ENCODE results near the gene OCRL. TPM values are rescaled to one million over a fixed set of nuclear protein-coding genes. Genes with fewer than 3 reads are reported as not detected.
"Not testable (repeated sequence)": the region's sequence is repeated elsewhere in the genome, so short reads cannot be mapped to it uniquely, and the experiment has no call there.

Gene OCRL
- polyA plus RNA-seq, 1 donor: 23.6 TPM

DNA sequence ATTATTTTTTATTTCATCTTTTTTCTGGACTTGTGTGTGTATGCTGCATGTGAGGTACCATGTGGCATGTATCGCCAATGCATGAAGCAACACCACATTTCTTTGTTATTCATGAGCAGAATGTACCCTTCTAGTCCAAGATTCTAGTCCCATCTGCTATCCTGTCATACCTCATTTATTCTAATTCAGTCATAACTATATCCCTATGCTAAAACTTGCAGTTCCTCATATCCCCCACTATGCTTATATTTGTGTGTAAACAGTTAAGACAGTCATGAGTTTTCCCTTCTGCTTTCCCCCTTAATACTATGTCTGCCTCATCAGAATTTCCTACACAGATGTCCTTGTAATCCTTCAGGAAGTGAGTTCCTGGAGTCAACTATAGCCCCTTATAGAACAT, 19.7 kb downstream of the OCRL start:
- H3K36me3 ChIP-seq (ENCODE audit: control insufficient read depth, insufficient read depth, low read length): peaks cover 27% of the 10 kb centered on the region
- no peak overlapping the region for H3K4me3 ChIP-seq (ENCODE audit: low read length)
- H3K9me3 ChIP-seq (ENCODE audit: control insufficient read depth, low read depth, low read length): no peaks in the 10 kb centered on the region
- H3K27ac ChIP-seq (ENCODE audit: low read length): no peak overlapping the region
- WGBS (ENCODE audit: insufficient coverage, low lambda C conversion rate): no CpG with 5 or more reads among the region's 1 CpG
- no peaks in the 10 kb centered on the region for H3K4me1 ChIP-seq (ENCODE audit: control insufficient read depth, insufficient read depth, low read length)
- no peaks in the 10 kb centered on the region for H3K27me3 ChIP-seq (ENCODE audit: control insufficient read depth, insufficient read depth, low read length)
- no peak for DNase-seq

DNA sequence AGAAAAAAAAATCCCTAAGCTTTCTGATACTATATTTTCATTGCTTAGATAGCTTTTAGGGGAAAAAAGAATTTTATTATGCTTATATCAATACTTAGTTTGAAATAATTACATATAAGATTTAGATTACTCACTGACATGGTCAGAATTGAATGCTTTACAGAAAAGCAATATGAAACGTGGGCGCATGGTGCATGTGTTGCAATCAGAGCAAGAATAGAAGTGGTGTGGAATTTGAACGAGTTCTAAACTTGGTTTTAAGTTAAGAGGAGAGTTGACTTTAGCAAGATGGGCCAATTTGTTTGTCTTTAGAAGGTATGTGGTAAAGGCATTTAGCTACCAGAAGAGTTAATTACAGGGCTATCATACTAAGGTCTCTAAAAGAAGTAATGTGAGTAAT, 21.4 kb downstream of the OCRL start:
- H3K36me3 ChIP-seq (ENCODE audit: control insufficient read depth, insufficient read depth, low read length): peaks cover 27% of the 10 kb centered on the region
- no peaks in the 10 kb centered on the region for H3K9me3 ChIP-seq (ENCODE audit: control insufficient read depth, low read depth, low read length)
- DNase-seq: no peak
- no peak overlapping the region for H3K4me3 ChIP-seq (ENCODE audit: low read length)
- H3K27me3 ChIP-seq (ENCODE audit: control insufficient read depth, insufficient read depth, low read length): no peaks in the 10 kb centered on the region
- H3K4me1 ChIP-seq (ENCODE audit: control insufficient read depth, insufficient read depth, low read length): no peaks in the 10 kb centered on the region
- no CpG with 5 or more reads among the region's 3 CpGs for WGBS (ENCODE audit: insufficient coverage, low lambda C conversion rate)
- H3K27ac ChIP-seq (ENCODE audit: low read length): no peak overlapping the region

DNA sequence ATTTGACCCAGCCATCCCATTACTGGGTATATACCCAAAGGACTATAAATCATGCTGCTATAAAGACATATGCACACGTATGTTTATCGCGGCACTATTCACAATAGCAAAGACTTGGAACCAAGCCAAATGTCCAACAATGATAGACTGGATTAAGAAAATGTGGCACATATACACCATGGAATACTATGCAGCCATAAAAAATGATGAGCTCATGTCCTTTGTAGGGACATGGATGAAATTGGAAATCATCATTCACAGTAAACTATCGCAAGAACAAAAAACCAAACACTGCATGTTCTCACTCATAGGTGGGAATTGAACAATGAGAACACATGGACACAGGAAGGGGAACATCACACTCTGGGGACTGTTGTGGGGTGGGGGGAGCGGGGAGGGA, 24.3 kb downstream of the OCRL start:
- H3K27me3 ChIP-seq (ENCODE audit: control insufficient read depth, insufficient read depth, low read length); H3K4me3 ChIP-seq (ENCODE audit: low read length); H3K27ac ChIP-seq (ENCODE audit: low read length); DNase-seq; H3K4me1 ChIP-seq (ENCODE audit: control insufficient read depth, insufficient read depth, low read length); H3K9me3 ChIP-seq (ENCODE audit: control insufficient read depth, low read depth, low read length): not testable (repeated sequence)
- H3K36me3 ChIP-seq (ENCODE audit: control insufficient read depth, insufficient read depth, low read length): peaks cover 26% of the 10 kb centered on the region
- WGBS (ENCODE audit: insufficient coverage, low lambda C conversion rate): no CpG with 5 or more reads among the region's 5 CpGs

DNA sequence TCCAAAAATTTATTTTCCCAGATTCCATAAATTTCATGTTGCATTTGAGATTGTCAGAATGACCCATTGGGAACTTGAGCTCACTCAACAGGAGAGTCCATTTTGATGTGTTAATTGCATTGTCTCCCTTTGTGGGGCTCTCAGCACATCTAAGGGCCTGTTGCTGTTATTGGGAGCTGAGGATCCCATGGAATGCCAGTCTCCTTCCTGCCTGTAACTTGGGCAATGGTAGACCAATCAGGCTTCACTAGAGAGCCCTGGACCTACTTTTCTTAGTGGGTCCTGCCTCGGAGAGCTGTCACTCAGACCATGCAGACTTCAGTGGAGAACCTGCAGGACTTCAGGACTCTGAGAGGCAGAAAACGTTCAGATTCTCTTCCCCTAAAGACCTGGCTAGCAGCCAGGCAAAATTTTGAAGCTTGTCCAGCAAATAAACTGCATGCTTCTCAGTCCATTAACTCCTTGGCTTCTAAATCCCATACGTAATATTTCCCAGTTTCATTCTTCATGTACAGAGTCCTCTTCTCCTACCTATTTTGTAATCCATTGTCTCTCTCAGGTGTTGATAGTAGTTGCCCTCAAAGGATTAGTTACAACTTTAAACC, 25.1 kb downstream of the OCRL start:
- no peak overlapping the region for H3K27ac ChIP-seq (ENCODE audit: low read length)
- WGBS (ENCODE audit: insufficient coverage, low lambda C conversion rate): 40% methylated on average over 1 of the region's 3 CpGs
- no peaks in the 10 kb centered on the region for H3K9me3 ChIP-seq (ENCODE audit: control insufficient read depth, low read depth, low read length)
- peak in 1 of 2 donors; percentile 9 for DNase-seq
- H3K4me1 ChIP-seq (ENCODE audit: control insufficient read depth, insufficient read depth, low read length): no peaks in the 10 kb centered on the region
- peaks cover 27% of the 10 kb centered on the region for H3K36me3 ChIP-seq (ENCODE audit: control insufficient read depth, insufficient read depth, low read length)
- H3K4me3 ChIP-seq (ENCODE audit: low read length): no peak overlapping the region
- H3K27me3 ChIP-seq (ENCODE audit: control insufficient read depth, insufficient read depth, low read length): no peaks in the 10 kb centered on the region

- Histone ChIP-seq H3K36me3 (ENCODE audit: control insufficient read depth, insufficient read depth, low read length) (peaks cover 31% of the 10 kb centered on the region), H3K27ac (ENCODE audit: low read length) (no peak overlapping the region), H3K9me3 (ENCODE audit: control insufficient read depth, low read depth, low read length) (no peaks in the 10 kb centered on the region), H3K27me3 (ENCODE audit: control insufficient read depth, insufficient read depth, low read length) (no peaks in the 10 kb centered on the region), H3K4me3 (ENCODE audit: low read length) (no peak overlapping the region), H3K4me1 (ENCODE audit: control insufficient read depth, insufficient read depth, low read length) (no peaks in the 10 kb centered on the region)
- WGBS (ENCODE audit: insufficient coverage, low lambda C conversion rate): no CpG with 5 or more reads among the region's 1 CpG
- peak in 1 of 2 donors; percentile 2 for DNase-seq
These were observed 26.0 kb downstream of the OCRL start for GRCh38 chrX:129566073-129566472.

- Histone ChIP-seq H3K9me3 (ENCODE audit: control insufficient read depth, low read depth, low read length) (no peaks in the 10 kb centered on the region), H3K27ac (ENCODE audit: low read length) (no peak overlapping the region), H3K4me1 (ENCODE audit: control insufficient read depth, insufficient read depth, low read length) (no peaks in the 10 kb centered on the region), H3K4me3 (ENCODE audit: low read length) (no peak overlapping the region), H3K27me3 (ENCODE audit: control insufficient read depth, insufficient read depth, low read length) (no peaks in the 10 kb centered on the region), H3K36me3 (ENCODE audit: control insufficient read depth, insufficient read depth, low read length) (peaks cover 24% of the 10 kb centered on the region)
- WGBS (ENCODE audit: insufficient coverage, low lambda C conversion rate): no CpG with 5 or more reads among the region's 3 CpGs
- no peak for DNase-seq
These were observed 28.3 kb downstream of the OCRL start for GRCh38 chrX:129568349-129568748.

GRCh38 chrX:129572422-129572821, 32.4 kb downstream of the OCRL start:
- H3K9me3 ChIP-seq (ENCODE audit: control insufficient read depth, low read depth, low read length): no peaks in the 10 kb centered on the region
- H3K4me3 ChIP-seq (ENCODE audit: low read length): no peak overlapping the region
- H3K36me3 ChIP-seq (ENCODE audit: control insufficient read depth, insufficient read depth, low read length): peaks cover 40% of the 10 kb centered on the region
- H3K27ac ChIP-seq (ENCODE audit: low read length): no peak overlapping the region
- no peaks in the 10 kb centered on the region for H3K27me3 ChIP-seq (ENCODE audit: control insufficient read depth, insufficient read depth, low read length)
- no peaks in the 10 kb centered on the region for H3K4me1 ChIP-seq (ENCODE audit: control insufficient read depth, insufficient read depth, low read length)
- DNase-seq: no peak
- WGBS (ENCODE audit: insufficient coverage, low lambda C conversion rate): no CpG with 5 or more reads among the region's 2 CpGs

DNA sequence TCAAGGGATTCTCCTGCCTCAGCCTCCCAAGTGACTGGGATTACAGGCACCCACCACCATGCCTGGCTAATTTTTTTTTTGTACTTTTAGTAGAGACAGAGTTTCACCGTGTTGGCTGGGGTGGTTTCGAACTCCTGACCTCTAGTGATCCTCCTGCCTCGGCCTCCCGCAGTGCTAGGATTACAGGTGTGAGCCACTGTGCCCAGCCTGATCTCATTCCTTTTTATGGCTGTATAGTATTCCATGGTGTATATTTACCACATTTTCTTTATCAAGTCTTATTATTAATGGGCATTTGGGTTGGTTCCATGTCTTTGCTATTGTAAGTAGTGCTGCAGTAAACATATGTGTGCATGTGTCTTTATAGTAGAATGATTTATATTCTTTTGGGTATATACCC, 33.6 kb downstream of the OCRL start:
- H3K4me3 ChIP-seq (ENCODE audit: low read length); H3K27ac ChIP-seq (ENCODE audit: low read length); H3K9me3 ChIP-seq (ENCODE audit: control insufficient read depth, low read depth, low read length); DNase-seq; H3K27me3 ChIP-seq (ENCODE audit: control insufficient read depth, insufficient read depth, low read length); H3K4me1 ChIP-seq (ENCODE audit: control insufficient read depth, insufficient read depth, low read length): not testable (repeated sequence)
- WGBS (ENCODE audit: insufficient coverage, low lambda C conversion rate): no CpG with 5 or more reads among the region's 4 CpGs
- peaks cover 34% of the 10 kb centered on the region for H3K36me3 ChIP-seq (ENCODE audit: control insufficient read depth, insufficient read depth, low read length)

DNA sequence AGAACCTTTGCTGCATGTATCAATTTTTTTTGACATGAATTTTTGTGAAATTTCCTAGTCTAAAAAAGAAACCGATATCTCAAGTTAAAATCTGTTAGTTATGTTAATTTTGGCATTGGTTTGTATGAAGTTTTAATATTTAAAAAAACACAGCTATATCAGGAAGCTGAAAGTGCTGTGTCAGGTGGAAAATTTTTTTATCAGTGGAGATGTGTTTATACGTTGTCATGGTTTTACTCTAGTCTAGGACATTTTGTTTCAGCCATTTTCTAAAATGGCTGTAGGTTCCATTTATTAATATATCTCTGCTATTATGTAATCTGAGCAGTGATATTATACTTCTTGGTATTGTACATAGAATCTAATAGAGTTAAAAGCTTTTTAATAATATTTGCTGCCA, 34.2 kb downstream of the OCRL start:
- H3K4me3 ChIP-seq (ENCODE audit: low read length): no peak overlapping the region
- H3K9me3 ChIP-seq (ENCODE audit: control insufficient read depth, low read depth, low read length): no peaks in the 10 kb centered on the region
- no peaks in the 10 kb centered on the region for H3K27me3 ChIP-seq (ENCODE audit: control insufficient read depth, insufficient read depth, low read length)
- no peak overlapping the region for H3K27ac ChIP-seq (ENCODE audit: low read length)
- peaks cover 34% of the 10 kb centered on the region for H3K36me3 ChIP-seq (ENCODE audit: control insufficient read depth, insufficient read depth, low read length)
- DNase-seq: no peak
- no peaks in the 10 kb centered on the region for H3K4me1 ChIP-seq (ENCODE audit: control insufficient read depth, insufficient read depth, low read length)
- no CpG with 5 or more reads among the region's 2 CpGs for WGBS (ENCODE audit: insufficient coverage, low lambda C conversion rate)

GRCh38 chrX:129576539-129576938, 36.5 kb downstream of the OCRL start:
- Histone ChIP-seq H3K9me3 (ENCODE audit: control insufficient read depth, low read depth, low read length) (no peaks in the 10 kb centered on the region), H3K4me1 (ENCODE audit: control insufficient read depth, insufficient read depth, low read length) (no peaks in the 10 kb centered on the region), H3K27ac (ENCODE audit: low read length) (no peak overlapping the region), H3K36me3 (ENCODE audit: control insufficient read depth, insufficient read depth, low read length) (peaks cover 32% of the 10 kb centered on the region), H3K27me3 (ENCODE audit: control insufficient read depth, insufficient read depth, low read length) (no peaks in the 10 kb centered on the region), H3K4me3 (ENCODE audit: low read length) (no peak overlapping the region)
- no peak for DNase-seq
- WGBS (ENCODE audit: insufficient coverage, low lambda C conversion rate): no CpG with 5 or more reads among the region's 3 CpGs

- WGBS (ENCODE audit: insufficient coverage, low lambda C conversion rate): 80% methylated on average over 1 of the region's 5 CpGs
- Histone ChIP-seq H3K4me3 (ENCODE audit: low read length) (no peak overlapping the region), H3K36me3 (ENCODE audit: control insufficient read depth, insufficient read depth, low read length) (peaks cover 31% of the 10 kb centered on the region), H3K9me3 (ENCODE audit: control insufficient read depth, low read depth, low read length) (no peaks in the 10 kb centered on the region), H3K4me1 (ENCODE audit: control insufficient read depth, insufficient read depth, low read length) (no peaks in the 10 kb centered on the region), H3K27ac (ENCODE audit: low read length) (no peak overlapping the region), H3K27me3 (ENCODE audit: control insufficient read depth, insufficient read depth, low read length) (no peaks in the 10 kb centered on the region)
- DNase-seq: no peak
These were observed 37.4 kb downstream of the OCRL start for GRCh38 chrX:129577473-129577872.

Measured in large intestine (tissue), 3 donors.